A204.1 (cell line): ENCODE results near the gene CATSPERE.
A peak's percentile ranks its signal among the peaks of the same experiment; 100 is the strongest.

Experiments used
- FAIRE-seq: peaks from 2 replicates; lab custom pipeline; 2012; peaks lifted over from hg19 to GRCh38; lab: Jason Lieb, UNC

Gene CATSPERE, protein sequence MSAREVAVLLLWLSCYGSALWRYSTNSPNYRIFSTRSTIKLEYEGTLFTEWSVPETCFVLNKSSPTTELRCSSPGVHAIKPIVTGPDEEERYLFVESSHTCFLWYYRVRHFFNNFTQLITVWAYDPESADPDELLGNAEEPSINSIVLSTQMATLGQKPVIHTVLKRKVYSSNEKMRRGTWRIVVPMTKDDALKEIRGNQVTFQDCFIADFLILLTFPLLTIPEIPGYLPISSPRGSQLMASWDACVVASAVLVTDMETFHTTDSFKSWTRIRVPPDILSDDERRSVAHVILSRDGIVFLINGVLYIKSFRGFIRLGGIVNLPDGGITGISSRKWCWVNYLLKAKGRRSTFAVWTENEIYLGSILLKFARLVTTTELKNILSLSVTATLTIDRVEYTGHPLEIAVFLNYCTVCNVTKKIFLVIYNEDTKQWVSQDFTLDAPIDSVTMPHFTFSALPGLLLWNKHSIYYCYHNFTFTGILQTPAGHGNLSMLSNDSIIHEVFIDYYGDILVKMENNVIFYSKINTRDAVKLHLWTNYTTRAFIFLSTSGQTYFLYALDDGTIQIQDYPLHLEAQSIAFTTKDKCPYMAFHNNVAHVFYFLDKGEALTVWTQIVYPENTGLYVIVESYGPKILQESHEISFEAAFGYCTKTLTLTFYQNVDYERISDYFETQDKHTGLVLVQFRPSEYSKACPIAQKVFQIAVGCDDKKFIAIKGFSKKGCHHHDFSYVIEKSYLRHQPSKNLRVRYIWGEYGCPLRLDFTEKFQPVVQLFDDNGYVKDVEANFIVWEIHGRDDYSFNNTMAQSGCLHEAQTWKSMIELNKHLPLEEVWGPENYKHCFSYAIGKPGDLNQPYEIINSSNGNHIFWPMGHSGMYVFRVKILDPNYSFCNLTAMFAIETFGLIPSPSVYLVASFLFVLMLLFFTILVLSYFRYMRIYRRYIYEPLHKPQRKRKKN

DNA sequence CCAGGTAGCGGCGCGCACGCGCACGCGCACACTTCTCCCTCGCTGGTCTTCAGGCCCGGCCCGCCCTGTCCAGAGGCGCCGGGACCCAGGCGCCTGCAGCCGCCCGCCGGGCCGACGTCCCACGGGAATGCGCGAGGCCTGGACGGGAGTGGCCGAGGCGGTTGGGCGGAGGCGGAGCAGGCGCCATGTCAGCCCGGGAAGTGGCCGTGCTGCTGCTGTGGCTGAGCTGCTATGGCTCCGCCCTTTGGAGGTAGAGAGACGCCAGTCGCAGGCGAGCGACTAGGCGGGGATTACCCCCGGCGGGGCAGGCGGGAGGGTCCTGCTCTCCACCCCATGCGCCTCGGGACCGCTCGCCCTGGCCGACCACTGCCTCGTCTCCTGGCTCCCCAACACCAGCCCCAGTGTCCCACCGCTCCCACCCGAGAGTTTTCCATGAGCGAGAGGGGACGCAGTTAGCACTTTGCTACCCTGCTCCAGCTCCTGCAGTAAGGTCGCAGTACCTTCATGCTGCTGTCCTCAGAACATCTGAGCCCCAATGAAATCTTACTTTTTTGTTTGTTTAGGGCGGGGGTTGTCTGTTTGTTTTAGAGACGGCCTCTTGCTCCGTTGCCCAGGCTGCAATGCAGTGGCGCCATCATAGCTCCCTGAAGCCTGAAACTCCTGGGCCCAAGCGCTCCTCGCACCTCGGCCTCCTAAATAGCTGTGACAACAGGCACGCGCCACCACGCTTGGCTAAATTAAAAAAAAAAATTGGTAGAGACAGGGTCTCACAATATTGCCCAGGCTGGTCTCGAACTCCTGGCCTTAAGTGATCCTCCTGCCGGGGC lies at the start of gene CATSPERE:
Gene CATSPERE, plus strand, starts transcription at position 29 of the 827 bp plus-strand sequence. Its CDS starts 157 bp downstream, at position 186.
- FAIRE-seq = no peak

DNA sequence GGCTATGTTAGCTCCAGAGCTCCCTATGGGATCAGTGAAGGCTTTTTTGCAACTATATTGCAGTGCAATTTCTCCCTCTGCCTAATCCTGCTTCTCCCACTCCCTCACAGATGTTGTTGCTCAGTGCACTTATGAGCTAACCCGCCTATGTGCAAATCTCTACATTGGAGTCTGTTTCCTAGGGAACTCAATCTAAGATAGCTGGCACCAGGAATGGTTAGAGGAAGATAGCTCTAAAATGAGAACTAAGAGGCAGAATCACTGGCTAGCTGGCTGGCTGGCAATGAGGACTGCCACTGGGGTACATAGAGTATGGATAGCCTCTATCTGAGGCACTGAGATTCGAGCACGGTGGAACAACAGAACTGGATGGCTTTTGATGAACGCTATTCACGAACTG lies 48.9 kb upstream of the CATSPERE start:
- FAIRE-seq = no peak

DNA sequence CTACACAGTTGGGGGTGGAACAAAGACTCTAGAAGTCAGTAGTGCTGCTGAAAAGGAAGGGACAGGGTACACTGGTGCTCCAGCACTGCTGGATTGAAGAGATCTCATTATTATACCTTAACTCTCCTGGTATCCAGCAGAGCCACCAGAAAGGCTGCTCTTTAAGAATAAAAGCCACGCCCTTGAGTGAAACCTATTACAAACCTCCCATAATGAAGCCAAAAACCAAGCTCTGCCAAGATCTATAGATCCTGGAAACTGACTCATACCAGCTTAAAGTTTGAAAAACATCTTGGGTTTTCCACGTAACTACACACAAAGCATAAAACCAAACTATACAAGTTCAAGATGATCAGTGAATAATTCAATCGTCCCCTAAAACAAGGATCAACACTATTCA lies 47.3 kb upstream of the CATSPERE start:
- no peak for FAIRE-seq

DNA sequence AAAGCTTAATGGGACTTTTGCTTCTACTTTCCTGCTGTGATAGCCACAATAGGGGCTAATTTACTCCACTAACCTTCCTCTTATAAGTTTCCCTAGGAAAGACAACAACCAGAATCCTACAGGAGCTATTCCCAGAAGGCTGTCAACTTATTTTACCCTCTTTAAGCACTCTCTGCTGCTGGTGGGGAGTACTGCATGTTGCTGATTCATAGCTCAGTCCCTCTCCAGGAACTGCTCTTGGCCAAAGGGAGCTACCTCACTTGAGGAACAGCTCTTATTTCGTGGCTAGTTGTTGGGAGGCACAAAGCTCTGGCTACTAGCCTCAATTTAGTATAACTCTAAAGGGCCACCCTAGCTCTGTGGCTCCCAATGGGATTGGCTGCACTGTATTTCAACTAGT lies 46.5 kb upstream of the CATSPERE start:
- no peak for FAIRE-seq

DNA sequence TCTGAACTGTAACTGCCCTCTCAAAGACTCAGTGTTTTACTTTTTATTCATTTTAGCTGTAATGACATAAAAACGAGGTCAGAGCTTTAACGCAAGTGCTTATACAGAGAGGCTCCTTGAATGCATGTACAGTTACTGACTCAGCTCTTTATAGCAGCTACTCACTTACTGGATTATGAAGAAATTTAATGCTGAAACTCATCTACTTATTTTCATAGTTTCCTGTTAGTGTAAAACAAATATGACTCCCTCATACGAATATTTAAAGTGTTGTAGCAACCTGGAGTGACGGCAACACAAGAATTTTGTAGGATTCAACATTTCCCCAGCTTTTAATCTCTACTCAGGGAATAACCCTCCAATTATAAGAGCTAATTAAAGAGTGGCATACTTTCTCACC lies 42.0 kb upstream of the CATSPERE start:
- FAIRE-seq = no peak

DNA sequence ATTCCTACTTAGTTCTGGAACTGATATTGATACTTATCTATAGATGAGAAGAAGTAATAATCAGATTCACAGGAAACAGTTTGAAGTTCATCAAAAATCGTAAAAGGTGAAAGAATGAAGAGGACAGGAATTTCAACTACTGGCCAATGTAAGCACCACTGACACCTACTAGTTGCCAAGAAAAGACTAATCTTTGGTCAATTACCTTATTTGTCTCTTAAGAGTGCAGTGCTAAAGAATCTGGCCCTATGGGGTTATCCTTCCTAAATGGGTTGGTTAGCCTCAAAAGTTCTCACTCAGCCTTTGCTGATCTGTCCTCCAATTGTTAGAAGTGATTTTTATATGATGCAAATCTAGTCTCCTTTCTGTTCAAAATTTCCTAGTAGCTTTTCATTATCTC lies 38.9 kb upstream of the CATSPERE start:
- FAIRE-seq = no peak

DNA sequence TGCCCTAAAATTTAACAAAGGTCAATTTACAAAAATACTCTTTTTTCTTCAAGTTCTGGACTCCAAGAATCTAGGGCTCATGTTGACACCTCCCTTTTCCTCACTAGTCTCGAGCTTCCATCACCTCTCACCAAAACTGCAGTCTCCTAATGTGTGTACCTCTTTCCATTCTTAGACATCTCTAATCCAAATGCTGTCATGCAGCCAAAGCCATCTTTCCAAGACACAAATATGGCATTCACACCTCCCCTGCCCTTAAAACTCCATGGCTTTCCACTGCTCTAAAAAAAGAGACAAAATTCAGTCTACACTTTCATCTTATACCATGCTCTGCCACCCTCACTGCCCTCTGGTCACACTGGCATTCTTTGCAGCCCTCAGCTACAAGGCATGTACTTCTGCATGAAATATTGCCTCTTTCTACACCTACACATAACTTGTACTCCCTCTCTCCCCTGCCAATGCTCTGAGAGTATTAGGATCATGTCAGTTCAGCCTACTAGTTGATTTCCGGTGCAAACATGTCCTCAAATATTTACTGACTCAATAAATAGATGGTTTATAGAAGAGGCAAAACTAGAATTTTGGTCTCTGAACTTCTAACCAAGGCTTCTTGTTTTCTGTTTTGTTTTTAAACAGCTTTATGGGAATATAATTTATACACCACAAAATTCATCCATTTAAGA lies 36.3 kb upstream of the CATSPERE start:
- FAIRE-seq = no peak

DNA sequence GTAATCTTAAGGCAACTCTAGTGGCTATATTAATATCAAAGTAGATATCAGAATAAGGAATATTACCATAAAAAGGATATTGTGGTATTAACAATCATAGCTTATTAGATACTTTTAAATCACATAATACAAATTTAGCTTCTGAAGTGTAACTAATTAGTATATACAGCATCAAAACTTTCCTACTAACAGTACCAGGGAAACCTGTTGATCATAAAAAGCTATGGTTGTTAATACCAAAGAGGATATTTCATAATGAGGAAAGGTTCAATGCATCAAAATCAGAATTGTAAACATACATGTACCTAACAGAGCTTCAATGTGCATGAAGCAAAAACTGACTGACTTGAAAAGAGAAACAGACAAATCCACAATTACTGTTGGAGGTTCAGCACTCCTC lies 33.4 kb upstream of the CATSPERE start:
- FAIRE-seq = no peak

DNA sequence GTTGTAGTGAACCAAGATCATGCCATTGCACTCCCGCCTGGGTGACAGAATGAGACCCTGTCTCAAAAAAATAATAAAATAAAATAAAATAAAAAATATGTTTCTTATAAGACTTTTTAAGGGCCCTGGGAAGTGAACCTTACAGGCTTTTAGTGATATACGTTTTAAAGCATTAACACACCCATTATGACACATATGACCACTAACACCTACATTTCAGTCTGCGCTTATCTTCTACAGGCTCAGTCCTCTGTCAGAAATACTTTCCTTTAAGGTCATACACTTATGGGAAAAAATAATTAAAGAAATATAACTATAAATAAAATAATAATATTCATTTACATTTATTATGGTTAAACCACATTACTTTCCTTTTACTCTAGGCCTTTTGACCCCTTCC lies 31.3 kb upstream of the CATSPERE start:
- FAIRE-seq = peak; percentile 39

DNA sequence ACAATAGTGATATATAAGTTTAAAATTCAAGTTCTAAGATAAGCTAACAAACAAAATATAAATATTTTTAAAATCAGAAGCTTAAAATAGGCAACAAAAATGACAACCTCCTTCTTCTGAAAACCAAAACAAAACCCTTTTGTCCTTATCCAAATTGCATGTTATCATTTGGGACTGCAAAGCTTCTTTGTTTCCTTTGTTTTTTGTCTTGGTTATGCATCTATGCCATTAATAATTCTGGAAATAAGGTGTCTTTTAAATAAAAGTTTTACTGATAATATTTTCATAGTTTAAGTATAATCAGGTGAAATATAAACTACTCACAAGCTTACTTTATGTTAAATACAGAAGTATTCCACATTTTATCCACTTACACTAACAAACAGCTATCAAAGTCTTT lies 29.9 kb upstream of the CATSPERE start:
- peak; percentile 23 for FAIRE-seq

DNA sequence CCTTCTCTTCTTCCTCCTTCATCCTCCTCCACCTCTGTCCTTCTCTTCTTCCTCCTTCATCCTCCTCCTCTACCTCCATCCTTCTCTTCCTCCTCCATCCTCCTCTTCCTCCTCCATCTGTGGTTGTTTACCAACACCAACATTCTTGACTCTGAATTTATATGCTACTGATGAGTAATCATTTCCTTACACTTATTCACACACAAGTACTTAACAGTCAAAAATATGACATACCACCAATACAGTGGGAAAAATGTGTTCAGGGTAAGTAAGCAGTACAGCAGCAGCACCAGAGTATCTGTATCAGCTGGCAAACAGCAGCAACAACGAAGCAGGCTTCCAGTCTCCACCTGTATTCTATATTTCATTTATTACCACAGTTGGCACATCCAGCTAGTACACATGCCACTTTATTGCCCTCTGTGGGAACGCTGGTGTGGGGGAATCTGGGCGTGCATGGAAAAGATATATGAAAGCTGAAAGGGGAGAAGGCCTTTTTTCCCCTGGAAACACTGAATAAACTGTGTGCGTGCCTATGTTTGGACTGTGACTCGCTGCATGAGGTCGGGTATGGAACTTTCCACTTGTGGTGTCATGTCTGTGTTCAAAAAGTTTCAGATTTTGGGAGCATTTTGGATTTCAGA lies 25.4 kb upstream of the CATSPERE start:
- no peak for FAIRE-seq

DNA sequence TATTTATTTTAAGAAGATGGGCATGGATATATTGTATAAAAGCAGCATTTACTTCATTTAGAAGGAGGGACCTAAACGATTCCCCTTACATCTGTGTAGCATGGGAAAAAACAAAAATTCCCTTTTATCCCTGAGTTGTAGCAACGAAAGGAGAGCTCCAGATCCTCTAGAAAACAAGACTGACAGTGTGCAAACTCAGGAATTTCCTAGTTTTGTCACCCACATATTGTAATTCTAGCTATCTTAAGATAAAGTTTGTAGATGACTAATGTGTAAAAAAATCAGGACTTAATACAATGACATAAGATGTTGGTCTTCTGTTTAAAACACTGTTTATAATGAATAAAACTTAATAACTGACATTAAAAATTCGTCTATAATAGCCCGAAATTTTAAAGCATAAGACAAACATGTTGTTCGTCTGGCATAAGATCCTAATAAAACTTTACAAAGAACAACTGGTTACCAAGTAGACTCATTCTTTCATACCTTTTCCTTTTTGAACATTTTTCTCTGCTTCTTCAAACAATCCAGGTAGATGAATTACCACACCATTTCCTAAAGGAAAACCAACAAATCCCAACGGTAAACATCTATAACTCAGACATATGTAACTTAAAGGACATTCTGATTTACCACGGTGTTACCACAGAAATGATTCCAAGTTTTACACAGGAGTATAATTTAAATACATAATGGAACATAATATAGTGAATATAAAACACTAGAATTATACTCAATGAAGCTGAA lies 24.6 kb upstream of the CATSPERE start:
- peak; percentile 83 for FAIRE-seq

DNA sequence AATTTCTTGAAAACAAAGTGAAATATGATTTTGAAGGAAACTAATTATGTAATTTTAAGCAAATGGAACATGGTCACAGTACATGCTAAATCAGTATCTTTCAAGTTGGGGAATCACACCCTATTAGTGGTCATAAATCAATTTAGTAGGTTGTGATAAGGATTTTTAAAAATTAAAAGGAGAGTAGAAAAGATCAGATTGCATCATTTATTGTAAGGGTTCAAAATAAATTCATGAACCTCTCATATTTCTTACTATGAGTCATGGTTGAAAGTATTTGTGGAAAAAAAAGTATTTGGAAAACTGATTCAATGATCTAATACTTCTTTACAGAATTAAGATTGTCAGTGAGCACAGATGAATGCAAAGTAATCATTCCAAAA lies 24.0 kb upstream of the CATSPERE start:
- no peak for FAIRE-seq

DNA sequence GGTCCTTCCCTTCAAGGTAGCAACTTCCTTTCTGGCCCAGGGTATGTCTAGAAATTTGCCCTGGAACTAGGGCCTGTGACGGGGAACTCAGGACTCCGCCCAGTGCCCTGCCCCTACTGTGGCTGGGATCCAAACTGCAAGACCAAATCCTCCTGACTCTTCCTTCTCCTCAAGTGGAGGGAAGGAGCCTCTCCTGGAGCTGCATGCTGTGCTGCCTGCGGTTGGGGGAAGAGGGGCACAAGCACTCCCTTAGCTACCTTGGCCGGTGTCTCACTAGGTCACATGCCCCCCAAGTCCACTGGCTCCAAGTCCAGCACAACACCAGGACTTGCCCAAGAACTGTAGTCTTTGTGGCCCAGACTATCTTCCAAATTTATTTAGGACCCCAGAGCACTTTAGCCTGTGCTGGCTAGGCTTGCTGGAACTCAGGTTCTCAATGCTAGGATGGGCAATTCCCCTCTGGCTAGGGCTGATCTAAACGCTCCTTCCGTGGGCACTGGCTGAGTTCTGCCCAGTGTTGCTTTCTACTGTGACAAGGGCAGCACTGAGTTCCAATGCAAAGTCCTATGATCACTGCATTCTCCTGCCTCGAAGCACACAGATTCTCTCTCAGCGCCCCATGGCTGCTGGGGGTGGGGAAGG lies 21.6 kb upstream of the CATSPERE start:
- FAIRE-seq = no peak

DNA sequence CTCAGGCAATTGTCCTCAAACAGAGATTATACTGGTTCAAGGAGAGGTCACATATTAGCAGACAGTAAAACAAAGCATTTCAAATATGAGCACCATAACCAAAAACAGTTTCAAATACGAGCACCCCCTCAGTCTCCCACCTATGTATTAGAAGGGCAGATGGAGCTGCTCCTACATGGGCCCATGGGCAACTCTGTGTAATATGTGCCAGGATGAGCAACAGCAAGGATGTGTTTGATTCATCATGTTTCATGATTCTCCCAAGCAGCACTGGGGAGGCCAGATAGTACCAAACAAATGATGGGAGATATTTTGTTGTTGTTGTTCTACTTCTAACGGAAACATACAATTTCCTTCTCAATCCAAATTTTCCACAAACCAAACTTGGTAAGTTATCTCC lies 18.2 kb upstream of the CATSPERE start:
- no peak for FAIRE-seq

DNA sequence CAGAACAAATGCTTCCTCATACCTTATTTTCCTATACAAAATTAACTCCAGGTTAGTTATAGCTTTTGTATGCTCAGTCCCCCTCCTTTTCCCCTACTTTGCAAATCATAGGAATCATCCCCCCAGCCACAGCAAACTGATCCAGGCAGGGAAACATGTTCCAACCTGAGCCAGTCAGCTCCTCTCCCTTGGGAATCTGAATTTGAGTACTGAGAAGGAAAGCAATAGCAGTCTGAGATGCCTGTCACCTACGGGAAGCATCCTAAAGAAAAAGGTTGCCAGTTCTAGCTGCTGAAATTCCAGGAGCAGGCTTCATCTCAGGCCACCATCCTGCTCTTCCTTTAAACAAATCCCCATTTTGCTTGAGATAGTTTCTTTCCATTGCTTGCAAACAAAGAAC lies 16.2 kb upstream of the CATSPERE start:
- no peak for FAIRE-seq

DNA sequence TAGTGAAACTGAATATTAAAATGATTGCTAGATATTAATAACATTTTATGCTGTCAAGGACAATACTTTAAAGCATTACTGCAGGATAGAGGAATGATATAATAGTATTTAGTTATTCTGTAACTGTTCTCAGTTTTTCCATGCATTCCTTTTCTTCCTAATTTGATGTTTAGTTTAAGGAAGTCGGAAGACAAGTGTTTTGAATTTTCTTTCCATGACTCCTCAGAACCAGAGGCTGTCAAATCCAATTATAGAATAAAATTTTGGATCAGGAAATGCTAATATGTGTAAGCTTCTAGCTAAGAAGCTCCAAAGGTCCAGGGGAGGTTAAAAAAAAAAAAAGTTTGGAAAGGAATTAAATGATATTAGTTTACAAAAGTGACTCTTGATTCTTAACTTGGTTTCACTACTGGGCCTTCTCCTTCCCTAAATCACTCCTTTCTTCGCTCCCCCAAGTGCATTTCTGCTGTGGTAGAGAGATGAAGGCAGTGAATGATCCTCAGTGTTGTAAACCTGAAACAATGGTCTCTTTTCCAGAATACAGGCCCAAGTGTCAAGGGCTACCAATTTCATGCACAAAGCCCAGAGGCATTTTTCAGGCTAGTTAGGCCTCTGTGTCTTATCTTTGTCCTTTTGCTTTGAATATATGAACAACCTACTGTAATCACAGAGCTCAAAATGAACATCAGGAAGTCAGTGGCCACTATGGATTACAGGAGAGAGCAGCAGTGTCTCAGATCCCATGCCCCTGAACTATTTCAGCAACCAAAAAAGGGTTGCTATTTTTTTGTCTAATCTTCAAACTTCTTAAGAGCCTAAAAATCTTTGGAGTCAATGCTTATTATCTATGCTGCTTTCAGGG lies 15.5 kb upstream of the CATSPERE start:
- peak; percentile 75 for FAIRE-seq

DNA sequence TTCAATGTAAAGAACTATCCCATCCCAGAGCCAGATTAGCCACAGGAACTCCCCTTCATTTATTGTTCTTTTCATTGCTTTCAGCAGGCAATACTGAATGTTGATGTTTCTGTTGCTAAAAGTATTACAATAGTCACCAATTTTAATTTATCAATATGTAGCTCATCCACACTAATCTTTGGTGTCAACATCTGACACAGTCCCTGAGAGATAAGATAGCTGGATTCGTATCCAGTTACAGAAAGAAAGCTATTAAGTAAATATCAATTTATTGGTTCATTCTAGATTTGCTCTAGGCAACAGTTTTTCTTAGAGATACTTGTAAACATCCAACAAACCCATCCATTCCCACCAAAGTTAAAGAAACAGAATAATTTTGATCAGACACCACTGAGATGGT lies 14.0 kb upstream of the CATSPERE start:
- FAIRE-seq = no peak

DNA sequence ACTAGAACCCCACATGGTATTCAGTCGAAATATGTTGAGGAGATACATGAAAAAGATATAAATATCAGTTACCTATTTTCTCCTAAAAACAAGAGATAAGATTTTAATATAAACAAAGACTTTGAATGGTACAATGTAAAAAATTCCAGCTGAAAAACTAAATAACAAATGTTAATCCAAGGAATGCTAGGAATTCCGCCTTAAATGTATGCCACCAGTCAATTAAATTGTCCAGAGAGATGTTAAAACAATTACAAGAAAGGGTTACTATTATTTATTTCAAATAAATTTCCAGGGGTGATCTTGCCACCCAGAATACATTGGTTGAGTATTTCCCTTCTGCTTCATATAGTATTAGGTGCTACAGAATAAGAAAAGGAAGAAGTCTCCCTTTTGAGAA lies 13.5 kb upstream of the CATSPERE start:
- no peak for FAIRE-seq
